Duodenal mucosa (tissue), 2 donors: Measurements from ENCODE around the gene FOXN3.

Experiments used
- H3K27ac ChIP-seq: one replicate; pipeline ENCODE4 v1.7.0; 2013; ENCODE audit warnings: low read depth, low read length
- H3K27me3 ChIP-seq, 2 donors: one replicate each; pipeline ENCODE4 v1.7.0; 2013; ENCODE audit warnings: low read length in 2 of 2, control low read depth in 1 of 2; ENCODE audit not compliant: insufficient read depth in 2 of 2, control insufficient read depth in 1 of 2
- H3K36me3 ChIP-seq, 2 donors: one replicate each; pipeline ENCODE4 v1.7.0; 2013; ENCODE audit warnings: low read length in 2 of 2, control low read depth in 1 of 2; ENCODE audit not compliant: insufficient read depth in 2 of 2, control insufficient read depth in 1 of 2
- H3K4me1 ChIP-seq, 2 donors: one replicate each; pipeline ENCODE4 v1.7.0; 2013; ENCODE audit warnings: low read length in 2 of 2, control low read depth in 1 of 2; ENCODE audit not compliant: insufficient read depth in 2 of 2, control insufficient read depth in 1 of 2
- H3K4me3 ChIP-seq, 2 donors: one replicate each; pipeline ENCODE4 v1.7.0; 2013; ENCODE audit warnings: low read length in 2 of 2, low read depth in 1 of 2
- H3K9ac ChIP-seq, 2 donors: one replicate each; pipeline ENCODE4 v1.7.0; 2013; ENCODE audit warnings: low read length in 2 of 2, low read depth in 1 of 2
- H3K9me3 ChIP-seq, 2 donors: one replicate each; pipeline ENCODE4 v1.7.0; 2013; ENCODE audit warnings: low read length in 2 of 2, control low read depth in 1 of 2; ENCODE audit not compliant: control insufficient read depth in 1 of 2

Gene FOXN3

GRCh38 chr14:89399594-89400068, 17.4 kb downstream of the FOXN3 start:
- Histone ChIP-seq H3K9me3 (no peaks in the 10 kb centered on the region), H3K4me3 (no peak overlapping the region), H3K4me1 (peaks cover 0 to 5% of the 10 kb centered on the region in 2 donors), H3K9ac (no peak overlapping the region), H3K36me3 (peaks cover 0 to 2% of the 10 kb centered on the region in 2 donors), H3K27me3 (no peaks in the 10 kb centered on the region), H3K27ac (no peak overlapping the region)

- no peak overlapping the region for H3K4me3 ChIP-seq
- peaks cover 0 to 5% of the 10 kb centered on the region in 2 donors for H3K4me1 ChIP-seq
- no peak overlapping the region for H3K9ac ChIP-seq
- no peaks in the 10 kb centered on the region for H3K27me3 ChIP-seq
- no peak overlapping the region for H3K27ac ChIP-seq
- H3K9me3 ChIP-seq = no peaks in the 10 kb centered on the region
- no peaks in the 10 kb centered on the region for H3K36me3 ChIP-seq
Observed at GRCh38 chr14:89399157-89399556, 17.9 kb downstream of the FOXN3 start.

- Histone ChIP-seq H3K4me3 (no peak overlapping the region), H3K4me1 (peaks cover 0 to 5% of the 10 kb centered on the region in 2 donors), H3K9me3 (no peaks in the 10 kb centered on the region), H3K27ac (no peak overlapping the region), H3K9ac (no peak overlapping the region), H3K27me3 (no peaks in the 10 kb centered on the region), H3K36me3 (no peaks in the 10 kb centered on the region)
Observed at GRCh38 chr14:89397569-89398230, 19.3 kb downstream of the FOXN3 start.

- Histone ChIP-seq H3K36me3 (peaks cover 0 to 3% of the 10 kb centered on the region in 2 donors), H3K27me3 (no peaks in the 10 kb centered on the region), H3K9me3 (no peaks in the 10 kb centered on the region), H3K4me1 (peaks cover 0 to 5% of the 10 kb centered on the region in 2 donors), H3K27ac (no peak overlapping the region), H3K9ac (no peak overlapping the region), H3K4me3 (no peak overlapping the region)
Observed at GRCh38 chr14:89394972-89395371, 22.1 kb downstream of the FOXN3 start.

- no peaks in the 10 kb centered on the region for H3K9me3 ChIP-seq
- H3K4me3 ChIP-seq = no peak overlapping the region
- H3K27ac ChIP-seq = no peak overlapping the region
- H3K9ac ChIP-seq = no peak overlapping the region
- H3K4me1 ChIP-seq = no peaks in the 10 kb centered on the region
- H3K27me3 ChIP-seq = no peaks in the 10 kb centered on the region
- H3K36me3 ChIP-seq = peaks cover 0 to 5% of the 10 kb centered on the region in 2 donors
Observed at GRCh38 chr14:89393222-89393745, 23.7 kb downstream of the FOXN3 start.

- Histone ChIP-seq H3K9ac (no peak overlapping the region), H3K4me3 (no peak overlapping the region), H3K9me3 (no peaks in the 10 kb centered on the region), H3K27ac (no peak overlapping the region), H3K36me3 (peaks cover 0 to 11% of the 10 kb centered on the region in 2 donors), H3K4me1 (no peaks in the 10 kb centered on the region), H3K27me3 (no peaks in the 10 kb centered on the region)
Observed at GRCh38 chr14:89392181-89392580, 24.9 kb downstream of the FOXN3 start.

GRCh38 chr14:89391556-89391955, 25.5 kb downstream of the FOXN3 start:
- no peaks in the 10 kb centered on the region for H3K4me1 ChIP-seq
- H3K9ac ChIP-seq = no peak overlapping the region
- no peak overlapping the region for H3K4me3 ChIP-seq
- no peaks in the 10 kb centered on the region for H3K9me3 ChIP-seq
- peaks cover 0 to 11% of the 10 kb centered on the region in 2 donors for H3K36me3 ChIP-seq
- no peak overlapping the region for H3K27ac ChIP-seq
- H3K27me3 ChIP-seq = no peaks in the 10 kb centered on the region

GRCh38 chr14:89391123-89391522, 25.9 kb downstream of the FOXN3 start:
- H3K9me3 ChIP-seq = no peaks in the 10 kb centered on the region
- no peak overlapping the region for H3K27ac ChIP-seq
- H3K4me3 ChIP-seq = no peak overlapping the region
- no peaks in the 10 kb centered on the region for H3K27me3 ChIP-seq
- H3K9ac ChIP-seq = no peak overlapping the region
- no peaks in the 10 kb centered on the region for H3K4me1 ChIP-seq
- H3K36me3 ChIP-seq = peaks cover 0 to 11% of the 10 kb centered on the region in 2 donors

GRCh38 chr14:89388853-89389252, 28.2 kb downstream of the FOXN3 start:
- no peak overlapping the region for H3K27ac ChIP-seq

GRCh38 chr14:89387922-89388685, 28.9 kb downstream of the FOXN3 start:
- no peaks in the 10 kb centered on the region for H3K9me3 ChIP-seq
- H3K27ac ChIP-seq = no peak overlapping the region
- H3K36me3 ChIP-seq = peaks cover 0 to 15% of the 10 kb centered on the region in 2 donors
- H3K9ac ChIP-seq = no peak overlapping the region
- no peaks in the 10 kb centered on the region for H3K27me3 ChIP-seq
- H3K4me3 ChIP-seq = no peak overlapping the region
- no peaks in the 10 kb centered on the region for H3K4me1 ChIP-seq

More at GRCh38 chr14:89388853-89389252, 28.2 kb downstream of the FOXN3 start:
- Histone ChIP-seq H3K9ac (no peak overlapping the region), H3K27me3 (no peaks in the 10 kb centered on the region), H3K4me1 (no peaks in the 10 kb centered on the region), H3K4me3 (no peak overlapping the region), H3K9me3 (no peaks in the 10 kb centered on the region), H3K36me3 (peaks cover 0 to 15% of the 10 kb centered on the region in 2 donors)
